OCI-LY1 (cell line): ENCODE results near the gene CCL16.

Experiments
- H2AFZ ChIP-seq: fragments of 200-600 bp; sonication (generic), shearing (Covaris generic); 2 replicates; pipeline ENCODE4 v1.6.0; 2014; ENCODE audit warnings: antibody characterized with exemption, mild to moderate bottlenecking, low read length
- H3F3A ChIP-seq: fragments of 200-600 bp; sonication (generic), shearing (Covaris generic); 2 replicates; pipeline ENCODE4 v1.6.0; 2014; ENCODE audit warnings: mild to moderate bottlenecking, antibody characterized with exemption, low read length, moderate library complexity; ENCODE audit not compliant: insufficient read depth
- H3K27ac ChIP-seq: fragments of 200-600 bp; sonication (generic); 2 replicates; pipeline ENCODE4 v1.5.1; 2014; ENCODE audit warnings: low read length, mixed run types, mild to moderate bottlenecking, low read depth; ENCODE audit not compliant: poor library complexity, severe bottlenecking
- H3K27me3 ChIP-seq: fragments of 200-600 bp; sonication (generic); 2 replicates; pipeline ENCODE4 v1.6.0; 2014; ENCODE audit warnings: antibody characterized with exemption, mild to moderate bottlenecking, low read length, moderate library complexity; ENCODE audit not compliant: insufficient read depth
- H3K36me3 ChIP-seq: fragments of 200-600 bp; sonication (generic); 2 replicates; pipeline ENCODE4 v1.6.1; 2014; ENCODE audit warnings: mild to moderate bottlenecking, antibody characterized with exemption, low read length, moderate library complexity, mixed read lengths; ENCODE audit not compliant: insufficient read depth
- H3K4me1 ChIP-seq: fragments of 200-600 bp; sonication (generic); 2 replicates; pipeline ENCODE4 v1.5.1; 2014; ENCODE audit warnings: mild to moderate bottlenecking, low read length, moderate library complexity; ENCODE audit not compliant: insufficient read depth, severe bottlenecking
- H3K4me2 ChIP-seq: fragments of 200-600 bp; sonication (generic), shearing (Covaris generic); 2 replicates; pipeline ENCODE4 v1.6.1; 2014; ENCODE audit warnings: low read length
- H3K4me3 ChIP-seq: fragments of 200-600 bp; sonication (generic); 2 replicates; pipeline ENCODE4 v1.5.1; 2014; ENCODE audit warnings: low read length, low read depth, mild to moderate bottlenecking, mixed read lengths; ENCODE audit not compliant: poor library complexity, severe bottlenecking
- H3K79me2 ChIP-seq: fragments of 200-600 bp; shearing (Covaris generic); 2 replicates; pipeline ENCODE4 v1.6.1; 2016; ENCODE audit warnings: mixed run types, low read length, mixed read lengths; ENCODE audit not compliant: insufficient read depth
- H3K9ac ChIP-seq: fragments of 200-600 bp; sonication (generic), shearing (Covaris generic); 2 replicates; pipeline ENCODE4 v1.6.1; 2014; ENCODE audit warnings: mild to moderate bottlenecking, low read length, mixed read lengths
- H3K9me2 ChIP-seq: fragments of 200-600 bp; sonication (generic), shearing (Covaris generic); 2 replicates; pipeline ENCODE4 v1.6.1; 2014; ENCODE audit warnings: low read depth, mild to moderate bottlenecking, low read length, mixed read lengths
- H3K9me3 ChIP-seq: fragments of 200-600 bp; shearing (Covaris generic); 2 replicates; pipeline ENCODE4 v1.6.1; 2014; ENCODE audit warnings: low read length, mixed read lengths
- H4K20me1 ChIP-seq: fragments of 200-600 bp; sonication (generic), shearing (Covaris generic); 2 replicates; pipeline ENCODE4 v1.6.0; 2016; ENCODE audit warnings: mild to moderate bottlenecking, low read length; ENCODE audit not compliant: insufficient read depth
- CTCF ChIP-seq: fragments of 200-600 bp; sonication (generic), shearing (Covaris generic); IDR thresholded peaks from 2 replicates; pipeline ENCODE4 v1.5.1; 2017; ENCODE audit warnings: mild to moderate bottlenecking, antibody characterized with exemption, low read length, moderate library complexity, mixed read lengths
- EZH2 ChIP-seq: fragments of 200-600 bp; sonication (generic), shearing (Covaris generic); IDR thresholded peaks from 2 replicates; pipeline ENCODE4 v1.8.0; 2017; ENCODE audit warnings: borderline replicate concordance, mixed run types, mild to moderate bottlenecking, antibody characterized with exemption, low read length, moderate library complexity, mixed read lengths

Gene CCL16

DNA sequence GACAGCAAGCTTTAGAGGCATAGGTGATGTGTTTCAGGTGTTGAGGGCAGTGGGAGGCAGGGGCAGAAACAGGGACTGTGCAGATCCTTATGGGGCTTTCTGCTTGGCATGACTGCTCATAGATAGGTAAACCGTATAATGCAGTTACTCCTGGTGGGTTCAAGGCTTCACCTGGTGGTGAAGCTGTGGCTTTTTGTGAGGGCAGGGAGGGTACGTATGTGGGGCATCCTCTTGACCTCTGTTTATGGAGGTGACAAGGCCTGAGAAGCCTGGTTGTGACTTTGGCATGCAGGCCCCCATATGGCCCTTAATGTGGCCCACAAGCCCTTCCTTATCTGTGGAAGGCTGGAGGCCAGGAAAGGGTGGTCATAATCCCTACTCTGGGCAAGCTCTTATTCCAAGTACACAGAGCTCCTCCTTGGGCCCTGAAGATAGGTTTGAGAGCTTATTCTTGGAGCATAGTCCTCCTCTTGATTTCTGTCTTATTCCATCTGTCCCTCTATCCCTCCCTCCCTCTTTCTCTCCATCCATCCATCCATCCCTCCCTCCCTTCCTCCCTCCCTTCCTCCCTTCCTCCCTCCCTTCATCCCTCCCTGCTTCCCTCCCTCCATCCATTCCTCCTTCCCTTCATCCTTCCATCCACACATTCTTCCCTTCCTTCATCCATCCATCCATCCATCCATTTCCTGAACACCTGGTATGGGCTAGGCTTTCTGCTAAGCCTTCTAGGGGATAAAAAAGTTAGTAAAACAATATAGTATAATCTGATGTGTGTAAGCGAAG, 1.3 kb upstream of the CCL16 start:
- H3K36me3 ChIP-seq: no peaks in the 10 kb centered on the region
- no peaks in the 10 kb centered on the region for H3K9me3 ChIP-seq
- TF ChIP-seq EZH2: no peak
- no peak for TF ChIP-seq CTCF
- no peak overlapping the region for H3K27ac ChIP-seq
- no peak overlapping the region for H3K4me2 ChIP-seq
- H3F3A ChIP-seq: no peaks in the 10 kb centered on the region
- H3K4me1 ChIP-seq: no peaks in the 10 kb centered on the region
- H2AFZ ChIP-seq: no peak overlapping the region
- no peak overlapping the region for H3K9ac ChIP-seq
- H3K79me2 ChIP-seq: no peaks in the 10 kb centered on the region
- no peaks in the 10 kb centered on the region for H3K9me2 ChIP-seq
- H4K20me1 ChIP-seq: no peaks in the 10 kb centered on the region
- no peak overlapping the region for H3K4me3 ChIP-seq
- 0 out of 2 replicates have a peak, but pooled peaks cover 3% of the 10 kb centered on the region for H3K27me3 ChIP-seq

DNA sequence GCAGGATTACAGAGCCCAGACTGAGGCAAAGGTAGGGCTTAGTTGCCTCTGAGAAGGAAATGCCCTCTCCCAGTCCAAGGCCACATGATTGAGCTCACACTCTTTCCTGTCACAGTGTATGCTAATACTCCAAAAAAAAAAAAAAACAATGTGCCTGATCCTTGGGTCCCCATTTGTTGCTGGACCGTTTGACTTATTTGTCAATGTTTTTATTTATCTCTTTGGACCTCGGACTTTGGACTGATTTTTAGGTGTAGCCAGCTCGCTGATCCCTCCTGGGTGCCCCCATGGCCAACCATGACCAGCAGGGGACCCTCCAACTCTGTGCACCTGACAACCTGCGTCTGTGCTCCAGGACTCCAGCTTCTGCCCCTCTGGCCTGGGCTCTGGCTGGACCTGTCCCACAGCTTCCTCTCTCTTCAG, 622 bp upstream of the CCL16 start:
- Histone ChIP-seq H3K27me3 (0 out of 2 replicates have a peak, but pooled peaks cover 3% of the 10 kb centered on the region), H3K9me3 (no peaks in the 10 kb centered on the region), H3K27ac (no peak overlapping the region), H2AFZ (no peak overlapping the region), H3K4me2 (no peak overlapping the region), H3K9ac (no peak overlapping the region), H3K4me1 (no peaks in the 10 kb centered on the region), H3K36me3 (no peaks in the 10 kb centered on the region), H3K79me2 (no peaks in the 10 kb centered on the region), H4K20me1 (no peaks in the 10 kb centered on the region), H3F3A (no peaks in the 10 kb centered on the region), H3K9me2 (no peaks in the 10 kb centered on the region), H3K4me3 (no peak overlapping the region)
- TF ChIP-seq CTCF: peak; percentile 15; the same call in 1 of the 2 replicates
- TF ChIP-seq EZH2: no peak

DNA sequence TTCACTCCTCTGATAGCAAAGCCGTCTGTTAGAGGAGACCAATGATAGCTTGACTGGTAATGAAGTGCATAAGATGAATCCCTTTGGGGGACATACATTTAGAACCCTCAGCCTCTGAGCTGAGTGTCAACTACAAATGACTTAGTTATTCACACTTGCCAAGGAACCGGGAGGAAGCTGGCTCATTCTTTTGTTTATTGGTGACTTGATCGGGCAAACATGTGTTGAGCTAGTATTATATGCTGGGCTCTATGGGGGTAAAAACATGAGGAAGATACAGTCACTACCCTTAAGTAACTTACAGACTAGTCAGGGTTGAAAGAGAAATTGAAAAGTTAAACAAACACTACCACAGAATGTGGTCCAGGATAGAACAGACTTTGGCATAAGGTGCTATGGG, 3.0 kb downstream of the CCL16 start:
- Histone ChIP-seq H3K9me3 (no peaks in the 10 kb centered on the region), H3K4me3 (no peak overlapping the region), H3K4me1 (no peaks in the 10 kb centered on the region), H2AFZ (no peak overlapping the region), H3K27ac (no peak overlapping the region), H3K9me2 (no peaks in the 10 kb centered on the region), H3K27me3 (0 out of 2 replicates have a peak, but pooled peaks cover 3% of the 10 kb centered on the region), H3K4me2 (no peak overlapping the region), H4K20me1 (no peaks in the 10 kb centered on the region), H3K9ac (no peak overlapping the region), H3K79me2 (no peaks in the 10 kb centered on the region), H3F3A (no peaks in the 10 kb centered on the region), H3K36me3 (no peaks in the 10 kb centered on the region)
- TF ChIP-seq CTCF: no peak
- no peak for TF ChIP-seq EZH2
